Activated CD8-positive, alpha-beta T cell treated with anti-CD3 and anti-CD28 coated beads for 36 hours (primary cell): ENCODE data around the gene APOM. TPM values are rescaled to one million over a fixed set of nuclear protein-coding genes. Genes with fewer than 3 reads are reported as not detected.

Source experiments
- ATAC-seq: fragments of 200-7000 bp; cut with Tn5 transposase; one replicate; pipeline ENCODE4 v1.10.0; 2021; ENCODE audit warnings: mild to moderate bottlenecking, moderate library complexity
- CTCF ChIA-PET: fragments of 350-600 bp; sonication (Branson Sonifier 250); formaldehyde crosslinking; loops from one replicate; lab custom pipeline; 2021; ENCODE audit warnings: antibody characterized with exemption; lab: Charles Lee
- POLR2A ChIA-PET: fragments of 350-600 bp; sonication (Branson Sonifier 250); formaldehyde crosslinking; loops from one replicate; lab custom pipeline; 2021; ENCODE audit warnings: antibody characterized with exemption; lab: Charles Lee
- DNase-seq: peaks from one replicate; pipeline ENCODE4 v3.0.0-alpha.2; 2020
- H3K27ac Mint-ChIP-seq: one replicate; pipeline ENCODE4 v1.8.0; 2021; ENCODE audit warnings: mild to moderate bottlenecking, mixed read lengths
- H3K27me3 Mint-ChIP-seq: one replicate; pipeline ENCODE4 v1.8.0; 2021; ENCODE audit warnings: mixed read lengths
- H3K36me3 Mint-ChIP-seq: one replicate; pipeline ENCODE4 v1.8.0; 2021; ENCODE audit warnings: low read depth, mixed read lengths
- H3K4me1 Mint-ChIP-seq: one replicate; pipeline ENCODE4 v1.8.0; 2021; ENCODE audit warnings: low read depth, mixed read lengths
- H3K4me3 Mint-ChIP-seq: one replicate; pipeline ENCODE4 v1.8.0; 2021; ENCODE audit warnings: mild to moderate bottlenecking, moderate library complexity, mixed read lengths
- H3K9me3 Mint-ChIP-seq: one replicate; pipeline ENCODE4 v1.8.0; 2021; ENCODE audit warnings: mixed read lengths
- CTCF ChIP-seq: fragments of 200-600 bp; IDR thresholded peaks from one replicate; pipeline ENCODE4 v1.8.0; 2022; ENCODE audit warnings: antibody characterized with exemption, mild to moderate bottlenecking
- intact Hi-C: fragments of 100-400 bp; cut with micrococcal nuclease; formaldehyde crosslinking; loops from one replicate; pipeline ENCODE4 v1.10.0; 2022
- total RNA-seq, 2 experiments: library from RNA; stranded (reverse); gene quantifications; one replicate each; pipeline ENCODE4 v1.2.3, GENCODE V29; 2021

APOM gene
- total RNA-seq, 2 experiments from 2014 or later: 4.4 to 4.9 TPM

- ChIA-PET POLR2A (interaction anchor here (0.6 to 11.4 kb wide), 8 partner anchors 9 to 244 kb away, joined by 3 to 235 read pairs (median 4); partner anchors contain the start of gene TNF), CTCF (no interaction called here)
- intact Hi-C loops: no loop called here
- Mint-ChIP-seq H3K27ac (no peak overlapping the region), H3K4me1 (peaks cover 2% of the 10 kb centered on the region), H3K4me3 (no peak overlapping the region), H3K27me3 (no peaks in the 10 kb centered on the region), H3K9me3 (no peaks in the 10 kb centered on the region), H3K36me3 (peaks cover 69% of the 10 kb centered on the region)
- ATAC-seq: no peak
- TF ChIP-seq CTCF: no peak
- DNase-seq: no peak
These were observed 25.3 kb upstream of the APOM start for GRCh38 chr6:31630177-31630934.

- ChIA-PET POLR2A (interaction anchor here (11.4 kb wide), 1 partner anchor 9 kb away, joined by 235 read pairs; no protein-coding TSS in a partner anchor), CTCF (no interaction called here)
- H3K4me3 Mint-ChIP-seq: no peak overlapping the region
- H3K27me3 Mint-ChIP-seq: no peaks in the 10 kb centered on the region
- no peaks in the 10 kb centered on the region for H3K9me3 Mint-ChIP-seq
- peaks cover 66% of the 10 kb centered on the region for H3K36me3 Mint-ChIP-seq
- no peak for DNase-seq
- H3K27ac Mint-ChIP-seq: no peak overlapping the region
- intact Hi-C loops: no loop called here
- H3K4me1 Mint-ChIP-seq: no peaks in the 10 kb centered on the region
- TF ChIP-seq CTCF: no peak
- no peak for ATAC-seq
These were observed 24.5 kb upstream of the APOM start for GRCh38 chr6:31631209-31631608.

- H3K9me3 Mint-ChIP-seq: no peaks in the 10 kb centered on the region
- no peak for TF ChIP-seq CTCF
- POLR2A ChIA-PET: interaction anchor here (11.4 kb wide), 1 partner anchor 8 kb away, joined by 235 read pairs; no protein-coding TSS in a partner anchor
- H3K27ac Mint-ChIP-seq: no peak overlapping the region
- intact Hi-C loops: no loop called here
- ATAC-seq: no peak
- peaks cover 63% of the 10 kb centered on the region for H3K36me3 Mint-ChIP-seq
- no peak overlapping the region for H3K4me3 Mint-ChIP-seq
- DNase-seq: no peak
- H3K4me1 Mint-ChIP-seq: no peaks in the 10 kb centered on the region
- H3K27me3 Mint-ChIP-seq: no peaks in the 10 kb centered on the region
- CTCF ChIA-PET: no interaction called here
These were observed 23.9 kb upstream of the APOM start for GRCh38 chr6:31631681-31632278.

GRCh38 chr6:31632279-31632946 is 23.3 kb upstream of the APOM start:
- DNase-seq (no peak), ATAC-seq (no peak)
- POLR2A ChIA-PET: interaction anchor here (0.9 to 16.2 kb wide), 8 partner anchors 6 to 338 kb away, joined by 3 to 235 read pairs (median 14); partner anchors contain the start of genes BAG6 and CSNK2B
- Mint-ChIP-seq H3K27ac (peak overlapping the region; percentile 27), H3K4me3 (no peak overlapping the region), H3K27me3 (no peaks in the 10 kb centered on the region), H3K4me1 (no peaks in the 10 kb centered on the region), H3K9me3 (no peaks in the 10 kb centered on the region), H3K36me3 (peaks cover 60% of the 10 kb centered on the region)
- CTCF ChIA-PET: no interaction called here
- TF ChIP-seq CTCF: no peak
- intact Hi-C loops: no loop called here
